ENCODE measurements around the gene HECTD4.

HECTD4 gene

DNA sequence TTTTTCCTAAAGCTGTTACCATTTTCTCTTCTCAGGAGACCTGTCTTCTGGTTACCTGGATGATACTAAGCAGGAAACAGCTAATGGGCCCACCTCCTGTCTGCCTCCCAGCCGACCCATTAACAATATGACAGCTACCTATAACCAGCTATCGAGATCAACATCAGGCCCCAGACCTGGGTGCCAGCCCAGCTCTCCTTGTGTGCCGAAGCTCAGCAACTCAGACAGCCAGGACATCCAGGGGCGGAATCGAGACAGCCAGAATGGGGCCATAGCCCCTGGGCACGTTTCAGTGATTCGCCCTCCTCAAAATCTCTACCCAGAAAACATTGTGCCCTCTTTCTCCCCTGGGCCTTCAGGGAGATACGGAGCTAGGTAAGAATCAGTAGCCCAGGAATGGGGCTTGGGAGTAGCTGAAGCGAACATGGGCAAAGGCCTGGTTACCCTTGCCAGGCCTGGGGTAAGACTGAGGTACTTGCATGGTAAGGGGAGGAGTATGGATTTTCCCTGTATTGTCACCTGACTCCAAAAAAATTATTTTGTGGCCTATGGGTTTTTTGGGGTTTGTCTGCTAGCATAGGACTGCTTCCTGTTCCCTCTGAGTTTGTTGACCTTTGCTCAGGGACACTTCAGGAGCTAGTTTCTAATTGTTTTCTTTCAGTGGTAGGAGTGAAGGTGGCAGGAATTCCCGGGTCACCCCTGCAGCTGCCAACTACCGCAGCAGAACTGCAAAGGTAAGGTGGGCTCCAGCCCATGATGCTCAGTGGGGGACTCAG, 230.3 kb downstream of the HECTD4 start:
- TF ChIP-seq, protein P1, sequence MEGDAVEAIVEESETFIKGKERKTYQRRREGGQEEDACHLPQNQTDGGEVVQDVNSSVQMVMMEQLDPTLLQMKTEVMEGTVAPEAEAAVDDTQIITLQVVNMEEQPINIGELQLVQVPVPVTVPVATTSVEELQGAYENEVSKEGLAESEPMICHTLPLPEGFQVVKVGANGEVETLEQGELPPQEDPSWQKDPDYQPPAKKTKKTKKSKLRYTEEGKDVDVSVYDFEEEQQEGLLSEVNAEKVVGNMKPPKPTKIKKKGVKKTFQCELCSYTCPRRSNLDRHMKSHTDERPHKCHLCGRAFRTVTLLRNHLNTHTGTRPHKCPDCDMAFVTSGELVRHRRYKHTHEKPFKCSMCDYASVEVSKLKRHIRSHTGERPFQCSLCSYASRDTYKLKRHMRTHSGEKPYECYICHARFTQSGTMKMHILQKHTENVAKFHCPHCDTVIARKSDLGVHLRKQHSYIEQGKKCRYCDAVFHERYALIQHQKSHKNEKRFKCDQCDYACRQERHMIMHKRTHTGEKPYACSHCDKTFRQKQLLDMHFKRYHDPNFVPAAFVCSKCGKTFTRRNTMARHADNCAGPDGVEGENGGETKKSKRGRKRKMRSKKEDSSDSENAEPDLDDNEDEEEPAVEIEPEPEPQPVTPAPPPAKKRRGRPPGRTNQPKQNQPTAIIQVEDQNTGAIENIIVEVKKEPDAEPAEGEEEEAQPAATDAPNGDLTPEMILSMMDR (IDR thresholded peaks at IDR 0.05; ENCODE audit: control extremely low read depth, extremely low read depth, low read depth, missing control alignments): no peak
- ChIA-PET CTCF (interaction anchor here (1.0 to 2.1 kb wide), 5 partner anchors 15 to 23 kb away, joined by 3 to 5 read pairs (median 4); no protein-coding TSS in a partner anchor), POLR2A (no interaction called here)
- DNase-seq (ENCODE audit: extremely low spot score): no peak

DNA sequence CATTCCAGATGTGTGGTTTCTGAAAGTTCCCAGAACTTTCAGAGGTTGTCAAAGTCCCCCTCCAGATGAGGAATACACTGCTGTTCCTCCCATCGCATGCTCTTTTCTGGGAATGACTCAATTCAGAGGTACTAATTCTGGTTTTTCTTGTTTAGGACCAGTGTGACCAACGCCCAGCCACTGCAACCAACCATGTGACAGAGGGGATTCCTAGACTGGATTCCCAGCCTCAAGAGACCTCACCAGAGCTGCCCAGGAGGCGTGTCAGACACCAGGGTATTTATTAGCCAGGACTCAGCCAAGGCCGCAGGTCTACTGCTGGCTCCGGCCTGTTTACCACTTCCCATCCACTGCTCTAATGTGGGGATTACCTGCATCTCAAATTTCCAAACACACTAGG, 232.6 kb downstream of the HECTD4 start:
- POLR2A ChIA-PET: no interaction called here
- DNase-seq (ENCODE audit: extremely low spot score): no peak
- TF ChIP-seq, protein P1 (IDR thresholded peaks at IDR 0.05; ENCODE audit: control extremely low read depth, extremely low read depth, low read depth, missing control alignments): no peak
- CTCF ChIA-PET: no interaction called here

DNA sequence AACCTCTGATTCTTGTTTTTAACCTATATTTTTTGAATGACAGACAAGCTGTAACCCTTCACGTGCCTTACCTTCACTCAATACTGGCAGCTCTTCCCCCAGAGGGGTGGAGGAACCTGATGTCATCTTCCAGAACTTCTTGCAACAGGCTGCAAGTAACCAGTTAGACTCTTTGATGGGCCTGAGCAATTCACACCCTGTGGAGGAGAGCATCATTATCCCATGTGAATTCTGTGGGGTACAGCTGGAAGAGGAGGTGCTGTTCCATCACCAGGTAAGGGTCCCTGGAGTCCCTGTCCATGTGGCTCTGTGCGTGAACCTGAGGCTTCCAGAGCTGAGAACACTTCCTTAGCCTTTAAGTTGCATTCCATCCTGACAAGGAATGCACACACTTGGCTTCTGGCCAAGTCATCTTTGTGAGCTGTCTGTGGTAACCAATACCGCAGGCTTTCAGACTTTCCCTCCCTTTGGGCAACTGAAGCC, 234.2 kb downstream of the HECTD4 start:
- DNase-seq (ENCODE audit: extremely low spot score): no peak
- TF ChIP-seq, protein P1 (IDR thresholded peaks at IDR 0.05; ENCODE audit: control extremely low read depth, extremely low read depth, low read depth, missing control alignments): no peak
- ChIA-PET CTCF (interaction anchor here (0.9 to 1.2 kb wide), 2 partner anchors 11 to 69 kb away, joined by 3 to 4 read pairs; no protein-coding TSS in a partner anchor), POLR2A (no interaction called here)

DNA sequence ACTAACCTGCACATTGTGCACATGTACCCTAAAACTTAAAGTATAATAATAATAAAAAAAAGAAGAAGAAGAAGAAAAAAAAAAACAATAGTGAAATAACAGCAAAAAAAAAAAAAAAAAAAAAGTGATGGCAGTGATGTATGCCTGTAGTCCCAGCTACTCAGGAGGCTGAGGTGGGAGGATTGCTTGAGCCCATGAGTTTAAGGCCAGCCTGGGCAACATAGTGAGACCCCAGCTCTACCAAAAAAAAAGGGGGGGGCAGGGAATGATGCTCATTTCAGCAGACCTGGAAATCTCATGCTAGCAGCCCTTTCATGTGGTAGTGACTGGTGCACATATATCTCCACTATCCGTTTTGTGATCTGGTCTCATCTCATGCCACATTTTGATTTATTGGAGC, 236.1 kb downstream of the HECTD4 start:
- POLR2A ChIA-PET: no interaction called here
- TF ChIP-seq, protein P1 (IDR thresholded peaks at IDR 0.05; ENCODE audit: control extremely low read depth, extremely low read depth, low read depth, missing control alignments): no peak
- no peak for DNase-seq (ENCODE audit: extremely low spot score)
- CTCF ChIA-PET: no interaction called here

DNA sequence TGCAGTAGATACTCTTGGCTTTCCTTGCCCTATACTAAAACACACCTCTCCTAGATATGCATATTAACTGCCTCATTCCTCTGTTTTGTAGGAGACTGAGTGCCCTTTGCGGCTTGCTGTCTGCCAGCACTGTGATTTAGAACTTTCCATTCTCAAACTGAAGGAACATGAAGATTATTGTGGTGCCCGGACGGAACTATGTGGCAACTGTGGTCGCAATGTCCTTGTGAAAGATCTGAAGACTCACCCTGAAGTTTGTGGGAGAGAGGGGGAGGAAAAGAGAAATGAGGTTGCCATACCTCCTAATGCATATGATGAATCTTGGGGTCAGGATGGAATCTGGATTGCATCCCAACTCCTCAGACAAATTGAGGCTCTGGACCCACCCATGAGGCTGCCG, 241.5 kb downstream of the HECTD4 start:
- TF ChIP-seq, protein P1 (IDR thresholded peaks at IDR 0.05; ENCODE audit: control extremely low read depth, extremely low read depth, low read depth, missing control alignments): no peak

DNA sequence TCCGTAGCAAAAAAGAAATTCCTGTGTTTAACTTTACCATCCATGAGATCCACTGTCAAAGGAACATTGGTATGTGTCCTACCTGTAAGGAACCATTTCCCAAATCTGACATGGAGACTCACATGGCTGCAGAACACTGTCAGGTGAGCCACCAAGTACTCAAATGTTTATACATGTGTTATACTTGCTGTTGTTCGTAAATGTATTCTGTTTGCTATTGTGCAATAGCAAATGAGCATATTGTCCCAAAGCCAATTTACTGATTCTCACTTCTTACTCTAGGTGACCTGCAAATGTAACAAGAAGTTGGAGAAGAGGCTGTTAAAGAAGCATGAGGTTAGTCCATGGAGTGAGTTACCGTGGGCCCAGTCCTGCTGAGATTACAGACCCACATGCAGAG, 247.5 kb downstream of the HECTD4 start:
- ChIA-PET POLR2A (no interaction called here), CTCF (no interaction called here)
- TF ChIP-seq, protein P1 (IDR thresholded peaks at IDR 0.05; ENCODE audit: control extremely low read depth, extremely low read depth, low read depth, missing control alignments): no peak
- DNase-seq (ENCODE audit: extremely low spot score): no peak

More for the DNA sequence above, 241.5 kb downstream of the HECTD4 start:
- CTCF ChIA-PET: no interaction called here
- no peak for DNase-seq (ENCODE audit: extremely low spot score)
- POLR2A ChIA-PET: interaction anchor here (0.6 kb wide), 1 partner anchor 11 kb away, joined by 3 read pairs; no protein-coding TSS in a partner anchor
